ENCODE measurements around the gene ACER3.

Gene ACER3

DNA sequence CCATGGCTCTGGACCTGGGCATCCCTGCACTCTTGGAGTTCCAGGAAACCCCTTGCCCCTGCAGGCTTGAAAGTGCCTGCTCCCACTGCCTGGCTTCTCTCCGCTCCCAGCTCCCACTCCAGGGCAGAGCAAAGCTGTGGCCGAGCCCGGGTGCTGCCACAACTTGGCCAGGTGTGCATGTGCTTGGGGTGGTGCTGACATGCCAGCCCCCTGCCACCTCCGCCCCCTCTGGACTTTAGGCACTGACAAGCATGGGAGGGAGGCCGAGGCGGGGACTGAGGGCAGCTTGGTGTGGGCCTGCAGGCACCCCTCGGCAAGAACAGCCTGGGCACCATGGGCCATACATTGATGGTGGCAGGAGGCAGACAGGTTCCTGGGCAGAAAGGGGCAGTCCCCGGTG is 117.1 kb downstream of the ACER3 start:
- Histone ChIP-seq H3K9me3 (ENCODE audit: control insufficient read depth, low read length) (no peaks in the 10 kb centered on the region), H3K4me3 (ENCODE audit: low read length) (no peak overlapping the region), H3K36me3 (ENCODE audit: control insufficient read depth, insufficient read depth, low read length, severe bottlenecking) (peaks cover 14% of the 10 kb centered on the region), H3K4me1 (ENCODE audit: control insufficient read depth, insufficient read depth, low read length) (no peaks in the 10 kb centered on the region), H3K9ac (ENCODE audit: low read length) (no peak overlapping the region), H3K27me3 (replicated peaks; ENCODE audit: control insufficient read depth, insufficient read depth, low read length) (no peaks in the 10 kb centered on the region)
- no peak for DNase-seq (ENCODE audit: low read depth)

GRCh38 chr11:76978239-76978638 is 117.5 kb downstream of the ACER3 start:
- no peak for DNase-seq (ENCODE audit: low read depth)
- Histone ChIP-seq H3K4me3 (ENCODE audit: low read length) (no peak overlapping the region), H3K36me3 (ENCODE audit: control insufficient read depth, insufficient read depth, low read length, severe bottlenecking) (peaks cover 14% of the 10 kb centered on the region), H3K9me3 (ENCODE audit: control insufficient read depth, low read length) (no peaks in the 10 kb centered on the region), H3K9ac (ENCODE audit: low read length) (no peak overlapping the region), H3K27me3 (replicated peaks; ENCODE audit: control insufficient read depth, insufficient read depth, low read length) (no peaks in the 10 kb centered on the region), H3K4me1 (ENCODE audit: control insufficient read depth, insufficient read depth, low read length) (no peaks in the 10 kb centered on the region)

DNA sequence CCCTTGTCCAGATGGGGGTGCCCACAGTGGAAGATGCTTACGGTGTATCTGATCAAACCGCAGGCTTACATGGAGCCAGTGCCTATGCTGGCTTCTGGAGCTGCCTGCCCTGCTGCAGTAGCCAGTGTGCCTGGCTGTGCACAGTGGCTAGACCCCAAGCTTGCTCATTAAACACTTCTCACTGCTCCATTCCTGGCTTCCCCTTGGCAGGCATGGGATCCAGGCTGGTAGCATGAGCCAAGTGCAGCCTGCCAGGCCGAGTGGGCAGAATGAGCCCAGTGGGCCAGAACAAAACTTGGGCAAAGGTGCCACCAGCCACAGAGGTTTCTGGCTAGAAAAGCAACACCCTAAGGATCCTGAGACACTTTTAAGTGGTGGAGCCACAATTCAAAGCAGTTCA is 118.1 kb downstream of the ACER3 start:
- Histone ChIP-seq H3K4me1 (ENCODE audit: control insufficient read depth, insufficient read depth, low read length) (no peaks in the 10 kb centered on the region), H3K9me3 (ENCODE audit: control insufficient read depth, low read length) (no peaks in the 10 kb centered on the region)
- no peak for DNase-seq (ENCODE audit: low read depth)

GRCh38 chr11:76980196-76980595 is 119.5 kb downstream of the ACER3 start:
- Histone ChIP-seq H3K9ac (ENCODE audit: low read length) (no peak overlapping the region), H3K9me3 (ENCODE audit: control insufficient read depth, low read length) (no peaks in the 10 kb centered on the region), H3K36me3 (ENCODE audit: control insufficient read depth, insufficient read depth, low read length, severe bottlenecking) (peaks cover 17% of the 10 kb centered on the region), H3K4me3 (ENCODE audit: low read length) (no peak overlapping the region), H3K27me3 (replicated peaks; ENCODE audit: control insufficient read depth, insufficient read depth, low read length) (no peaks in the 10 kb centered on the region), H3K4me1 (ENCODE audit: control insufficient read depth, insufficient read depth, low read length) (no peaks in the 10 kb centered on the region)
- no peak for DNase-seq (ENCODE audit: low read depth)

More for the DNA sequence above, 118.1 kb downstream of the ACER3 start:
- Histone ChIP-seq H3K9ac (ENCODE audit: low read length) (no peak overlapping the region), H3K36me3 (ENCODE audit: control insufficient read depth, insufficient read depth, low read length, severe bottlenecking) (peaks cover 14% of the 10 kb centered on the region), H3K4me3 (ENCODE audit: low read length) (no peak overlapping the region), H3K27me3 (replicated peaks; ENCODE audit: control insufficient read depth, insufficient read depth, low read length) (no peaks in the 10 kb centered on the region)

DNA sequence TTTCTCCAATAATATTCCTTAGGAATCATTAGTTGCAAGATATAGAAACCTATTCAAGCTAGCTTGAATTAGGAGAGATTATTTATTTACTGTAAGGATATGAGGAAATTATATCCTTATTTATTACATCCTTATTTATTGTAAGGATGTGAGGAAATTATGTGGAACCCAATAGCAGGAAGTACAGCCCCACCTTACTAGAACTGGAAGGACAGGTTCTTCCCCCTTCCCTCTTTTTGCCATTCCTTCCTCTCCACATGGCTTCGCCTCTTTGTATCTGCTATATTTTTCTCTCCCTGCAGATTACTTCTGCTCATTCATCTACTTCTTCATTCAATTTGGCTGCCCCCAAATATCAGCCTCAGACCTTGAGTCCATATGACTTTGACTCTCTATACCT is 124.0 kb downstream of the ACER3 start:
- Histone ChIP-seq H3K36me3 (ENCODE audit: control insufficient read depth, insufficient read depth, low read length, severe bottlenecking) (peaks cover 34% of the 10 kb centered on the region), H3K27me3 (replicated peaks; ENCODE audit: control insufficient read depth, insufficient read depth, low read length) (no peaks in the 10 kb centered on the region), H3K9ac (ENCODE audit: low read length) (no peak overlapping the region), H3K4me3 (ENCODE audit: low read length) (no peak overlapping the region), H3K4me1 (ENCODE audit: control insufficient read depth, insufficient read depth, low read length) (no peaks in the 10 kb centered on the region), H3K9me3 (ENCODE audit: control insufficient read depth, low read length) (no peaks in the 10 kb centered on the region)
- no peak for DNase-seq (ENCODE audit: low read depth)

- DNase-seq (ENCODE audit: low read depth), result no peak
- Histone ChIP-seq H3K36me3 (ENCODE audit: control insufficient read depth, insufficient read depth, low read length, severe bottlenecking) (peaks cover 47% of the 10 kb centered on the region), H3K9me3 (ENCODE audit: control insufficient read depth, low read length) (no peaks in the 10 kb centered on the region), H3K4me3 (ENCODE audit: low read length) (no peak overlapping the region), H3K4me1 (ENCODE audit: control insufficient read depth, insufficient read depth, low read length) (no peaks in the 10 kb centered on the region), H3K9ac (ENCODE audit: low read length) (no peak overlapping the region), H3K27me3 (replicated peaks; ENCODE audit: control insufficient read depth, insufficient read depth, low read length) (no peaks in the 10 kb centered on the region)
Measured at GRCh38 chr11:76987203-76987602, 126.5 kb downstream of the ACER3 start.

- Histone ChIP-seq H3K27me3 (replicated peaks; ENCODE audit: control insufficient read depth, insufficient read depth, low read length) (no peaks in the 10 kb centered on the region), H3K9me3 (ENCODE audit: control insufficient read depth, low read length) (no peaks in the 10 kb centered on the region), H3K36me3 (ENCODE audit: control insufficient read depth, insufficient read depth, low read length, severe bottlenecking) (peaks cover 60% of the 10 kb centered on the region), H3K4me3 (ENCODE audit: low read length) (no peak overlapping the region), H3K4me1 (ENCODE audit: control insufficient read depth, insufficient read depth, low read length) (no peaks in the 10 kb centered on the region), H3K9ac (ENCODE audit: low read length) (no peak overlapping the region)
- no peak for DNase-seq (ENCODE audit: low read depth)
Measured at GRCh38 chr11:76990628-76991027, 129.9 kb downstream of the ACER3 start.

- H3K9me3 ChIP-seq (ENCODE audit: control insufficient read depth, low read length), result peaks cover 6% of the 10 kb centered on the region
- no peak overlapping the region for H3K9ac ChIP-seq (ENCODE audit: low read length)
- peaks cover 57% of the 10 kb centered on the region for H3K36me3 ChIP-seq (ENCODE audit: control insufficient read depth, insufficient read depth, low read length, severe bottlenecking)
- no peak overlapping the region for H3K4me3 ChIP-seq (ENCODE audit: low read length)
- H3K27me3 ChIP-seq (replicated peaks; ENCODE audit: control insufficient read depth, insufficient read depth, low read length), result no peaks in the 10 kb centered on the region
- H3K4me1 ChIP-seq (ENCODE audit: control insufficient read depth, insufficient read depth, low read length), result no peaks in the 10 kb centered on the region
- DNase-seq (ENCODE audit: low read depth), result no peak
Measured at GRCh38 chr11:76995081-76995576, 134.4 kb downstream of the ACER3 start.

GRCh38 chr11:76997512-76997911 is 136.8 kb downstream of the ACER3 start:
- Histone ChIP-seq H3K4me1 (ENCODE audit: control insufficient read depth, insufficient read depth, low read length) (no peaks in the 10 kb centered on the region), H3K4me3 (ENCODE audit: low read length) (no peak overlapping the region), H3K27me3 (replicated peaks; ENCODE audit: control insufficient read depth, insufficient read depth, low read length) (no peaks in the 10 kb centered on the region), H3K9me3 (ENCODE audit: control insufficient read depth, low read length) (peaks cover 6% of the 10 kb centered on the region), H3K36me3 (ENCODE audit: control insufficient read depth, insufficient read depth, low read length, severe bottlenecking) (peaks cover 49% of the 10 kb centered on the region), H3K9ac (ENCODE audit: low read length) (no peak overlapping the region)
- DNase-seq (ENCODE audit: low read depth), result no peak

DNA sequence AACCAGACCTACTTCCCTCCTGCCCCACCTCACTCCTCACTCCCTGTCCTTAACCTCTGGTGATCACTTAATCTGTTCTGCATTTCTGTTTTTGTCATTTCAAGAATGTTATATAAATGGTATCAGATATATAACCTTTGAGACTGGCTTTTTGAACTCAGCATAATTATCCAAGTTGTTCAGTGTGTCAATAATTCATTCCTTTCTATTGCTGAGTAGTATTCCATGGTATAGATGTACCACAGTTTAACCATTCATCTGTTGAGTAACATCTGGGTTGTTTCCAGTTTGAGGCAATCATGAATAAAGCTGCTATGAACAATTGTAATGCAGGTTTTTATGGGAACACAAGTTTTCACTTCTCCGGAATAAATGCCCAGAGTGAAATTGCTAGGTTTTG is 138.9 kb downstream of the ACER3 start:
- Histone ChIP-seq H3K9me3 (ENCODE audit: control insufficient read depth, low read length) (peaks cover 6% of the 10 kb centered on the region), H3K4me3 (ENCODE audit: low read length) (no peak overlapping the region), H3K9ac (ENCODE audit: low read length) (no peak overlapping the region), H3K27me3 (replicated peaks; ENCODE audit: control insufficient read depth, insufficient read depth, low read length) (no peaks in the 10 kb centered on the region), H3K36me3 (ENCODE audit: control insufficient read depth, insufficient read depth, low read length, severe bottlenecking) (peaks cover 38% of the 10 kb centered on the region), H3K4me1 (ENCODE audit: control insufficient read depth, insufficient read depth, low read length) (no peaks in the 10 kb centered on the region)
- DNase-seq (ENCODE audit: low read depth), result no peak

GRCh38 chr11:77001613-77002012 is 140.9 kb downstream of the ACER3 start:
- no peaks in the 10 kb centered on the region for H3K27me3 ChIP-seq (replicated peaks; ENCODE audit: control insufficient read depth, insufficient read depth, low read length)
- H3K9me3 ChIP-seq (ENCODE audit: control insufficient read depth, low read length), result peaks cover 6% of the 10 kb centered on the region
- no peaks in the 10 kb centered on the region for H3K4me1 ChIP-seq (ENCODE audit: control insufficient read depth, insufficient read depth, low read length)
- H3K9ac ChIP-seq (ENCODE audit: low read length), result no peak overlapping the region
- no peak for DNase-seq (ENCODE audit: low read depth)
- H3K4me3 ChIP-seq (ENCODE audit: low read length), result no peak overlapping the region
- peaks cover 34% of the 10 kb centered on the region for H3K36me3 ChIP-seq (ENCODE audit: control insufficient read depth, insufficient read depth, low read length, severe bottlenecking)

DNA sequence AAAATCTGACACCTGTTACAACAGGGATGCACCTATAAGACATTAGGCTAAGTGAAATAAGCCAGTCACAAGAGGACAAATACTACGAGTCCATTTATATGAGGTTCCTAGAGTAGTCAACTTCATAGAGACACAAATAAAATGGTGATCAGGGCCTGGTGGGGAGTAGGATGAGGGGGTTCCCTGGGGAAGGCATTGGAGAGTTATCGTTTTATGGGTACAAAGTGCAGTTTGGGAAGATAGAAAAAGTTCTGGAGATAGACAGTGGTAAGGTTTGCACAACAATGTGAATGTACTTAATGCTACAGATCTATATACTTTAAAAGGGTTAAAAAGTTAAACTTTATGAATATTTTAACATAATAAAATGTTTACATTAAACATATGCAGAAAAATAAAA is 142.1 kb downstream of the ACER3 start:
- Histone ChIP-seq H3K4me1 (ENCODE audit: control insufficient read depth, insufficient read depth, low read length) (no peaks in the 10 kb centered on the region), H3K4me3 (ENCODE audit: low read length) (no peak overlapping the region), H3K27me3 (replicated peaks; ENCODE audit: control insufficient read depth, insufficient read depth, low read length) (no peaks in the 10 kb centered on the region), H3K9ac (ENCODE audit: low read length) (no peak overlapping the region), H3K36me3 (ENCODE audit: control insufficient read depth, insufficient read depth, low read length, severe bottlenecking) (peaks cover 36% of the 10 kb centered on the region), H3K9me3 (ENCODE audit: control insufficient read depth, low read length) (peaks cover 6% of the 10 kb centered on the region)
- no peak for DNase-seq (ENCODE audit: low read depth)

All from adipocyte (in vitro differentiated cells).